Upper lobe of right lung (tissue), 1 donor: ENCODE data around the gene MFN2. TPM values are rescaled to one million over a fixed set of nuclear protein-coding genes. Genes with fewer than 3 reads are reported as not detected.

Experiments
- ATAC-seq: fragments of 200-7000 bp; cut with Tn5 transposase; one replicate; pipeline ENCODE4 v1.9.1; 2020; ENCODE audit warnings: mild to moderate bottlenecking, moderate library complexity
- DNase-seq: peaks from one replicate; pipeline ENCODE4 v3.0.0-alpha.2; 2020
- H3K27ac ChIP-seq: fragments of 200-600 bp; one replicate; pipeline ENCODE4 v1.8.0; 2022
- H3K27me3 ChIP-seq: fragments of 200-600 bp; one replicate; pipeline ENCODE4 v1.8.0; 2022; ENCODE audit warnings: mild to moderate bottlenecking
- H3K36me3 ChIP-seq: fragments of 200-600 bp; one replicate; pipeline ENCODE4 v1.8.0; 2022
- H3K4me1 ChIP-seq: fragments of 200-600 bp; one replicate; pipeline ENCODE4 v1.8.0; 2022
- H3K4me3 ChIP-seq: fragments of 200-600 bp; one replicate; pipeline ENCODE4 v1.8.0; 2022; ENCODE audit warnings: mild to moderate bottlenecking
- H3K9me3 ChIP-seq: fragments of 200-600 bp; one replicate; pipeline ENCODE4 v1.8.0; 2022
- CTCF ChIP-seq: fragments of 200-600 bp; IDR thresholded peaks from one replicate; pipeline ENCODE4 v1.8.0; 2022; ENCODE audit warnings: antibody characterized with exemption
- intact Hi-C: fragments of 100-400 bp; cut with DNase I; formaldehyde crosslinking; loops from one replicate; pipeline ENCODE4 v1.11.0; 2022
- total RNA-seq: library from RNA; stranded (reverse); fragmentation: NEBNext Ultra II Directional; extraction: Animal tissue kit (Norgen Biotek cat#: 25700); gene quantifications from one replicate; pipeline ENCODE4 v1.2.1, GENCODE V29; 2021
- donor health status: DM: no; HTN: yes; CAD: no; lungs with severe emphysema.

MFN2 gene
- total RNA-seq, 1 donor from 2014 or later: 89.9 TPM

GRCh38 chr1:12046749-12047119, 66.5 kb downstream of the MFN2 start:
- no peaks in the 10 kb centered on the region for H3K4me1 ChIP-seq
- no peaks in the 10 kb centered on the region for H3K36me3 ChIP-seq
- intact Hi-C loops: no loop called here
- peaks cover 10% of the 10 kb centered on the region for H3K27me3 ChIP-seq
- no peak overlapping the region for H3K4me3 ChIP-seq
- no peak overlapping the region for H3K27ac ChIP-seq
- peak; percentile 28 for ATAC-seq
- DNase-seq: no peak
- TF ChIP-seq CTCF: no peak
- no peaks in the 10 kb centered on the region for H3K9me3 ChIP-seq

DNA sequence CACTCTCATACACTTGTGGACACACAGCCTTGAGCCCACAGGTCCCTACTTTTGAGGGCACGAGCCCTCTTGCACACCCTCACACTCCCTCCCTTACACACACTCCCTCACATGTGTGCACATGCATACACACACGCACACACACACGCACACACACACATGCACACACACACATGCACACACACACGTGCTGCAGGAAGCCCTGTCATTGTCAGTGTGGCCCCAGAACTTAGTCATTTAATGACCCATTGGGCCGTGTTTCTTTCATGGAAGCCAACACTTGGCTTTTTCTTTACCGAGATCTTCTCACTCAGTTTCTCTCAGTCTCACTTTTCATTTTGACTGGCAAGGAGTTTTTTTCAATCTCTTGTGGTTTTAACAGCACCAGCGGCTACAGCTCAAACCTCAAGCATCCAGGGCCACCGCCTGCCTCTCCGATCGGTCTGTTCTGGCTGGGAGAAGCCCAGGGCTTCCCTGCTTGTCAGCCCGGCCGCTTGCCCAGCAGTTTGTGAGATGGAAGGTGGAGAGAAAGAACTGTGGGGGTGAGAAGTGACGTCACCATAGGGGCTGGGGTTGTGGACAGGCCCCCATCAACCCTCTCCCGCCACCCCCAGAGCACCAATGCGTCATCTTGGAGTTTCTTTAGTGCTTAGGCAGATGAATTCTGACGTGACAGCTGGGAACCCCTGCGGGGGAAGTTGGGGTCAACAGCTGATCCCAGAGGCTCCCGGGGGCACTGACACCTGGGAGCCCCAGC, 67.1 kb downstream of the MFN2 start:
- intact Hi-C loops: no loop called here
- H3K4me1 ChIP-seq: no peaks in the 10 kb centered on the region
- ATAC-seq: no peak
- peaks cover 10% of the 10 kb centered on the region for H3K27me3 ChIP-seq
- H3K27ac ChIP-seq: no peak overlapping the region
- no peak for TF ChIP-seq CTCF
- no peak overlapping the region for H3K4me3 ChIP-seq
- H3K36me3 ChIP-seq: no peaks in the 10 kb centered on the region
- no peak for DNase-seq
- no peaks in the 10 kb centered on the region for H3K9me3 ChIP-seq

- DNase-seq: no peak
Measured at GRCh38 chr1:12048372-12048771, 68.1 kb downstream of the MFN2 start.

DNA sequence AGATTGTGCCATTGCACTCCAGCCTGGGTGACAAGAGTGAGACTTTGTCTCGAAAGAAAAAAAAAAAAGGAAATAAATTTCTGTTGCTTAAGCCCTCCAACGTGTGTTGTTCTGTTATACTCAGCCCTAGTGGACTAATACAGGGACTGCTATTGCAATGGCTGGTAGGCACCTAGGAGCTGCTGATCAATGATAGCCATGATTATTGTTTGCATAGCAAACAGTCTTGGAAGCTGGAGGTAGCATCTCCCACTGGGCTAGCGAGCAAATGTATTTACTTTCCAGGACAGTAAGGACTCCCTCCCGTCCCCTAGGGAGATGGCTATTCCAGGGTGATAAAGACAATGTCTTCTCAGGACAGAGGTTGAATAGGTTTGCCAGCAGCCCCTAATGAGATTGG, 69.4 kb downstream of the MFN2 start:
- Histone ChIP-seq H3K4me3 (no peak overlapping the region), H3K36me3 (no peaks in the 10 kb centered on the region), H3K27me3 (peaks cover 10% of the 10 kb centered on the region), H3K9me3 (no peaks in the 10 kb centered on the region), H3K27ac (no peak overlapping the region), H3K4me1 (no peaks in the 10 kb centered on the region)
- intact Hi-C loops: no loop called here
- DNase-seq: no peak
- TF ChIP-seq CTCF: no peak
- ATAC-seq: no peak

More at GRCh38 chr1:12048372-12048771, 68.1 kb downstream of the MFN2 start:
- intact Hi-C loops: no loop called here
- no peak for ATAC-seq
- H3K27ac ChIP-seq: no peak overlapping the region
- H3K4me3 ChIP-seq: no peak overlapping the region
- no peak for TF ChIP-seq CTCF
- H3K27me3 ChIP-seq: peaks cover 10% of the 10 kb centered on the region
- H3K36me3 ChIP-seq: no peaks in the 10 kb centered on the region
- H3K4me1 ChIP-seq: no peaks in the 10 kb centered on the region
- no peaks in the 10 kb centered on the region for H3K9me3 ChIP-seq

DNA sequence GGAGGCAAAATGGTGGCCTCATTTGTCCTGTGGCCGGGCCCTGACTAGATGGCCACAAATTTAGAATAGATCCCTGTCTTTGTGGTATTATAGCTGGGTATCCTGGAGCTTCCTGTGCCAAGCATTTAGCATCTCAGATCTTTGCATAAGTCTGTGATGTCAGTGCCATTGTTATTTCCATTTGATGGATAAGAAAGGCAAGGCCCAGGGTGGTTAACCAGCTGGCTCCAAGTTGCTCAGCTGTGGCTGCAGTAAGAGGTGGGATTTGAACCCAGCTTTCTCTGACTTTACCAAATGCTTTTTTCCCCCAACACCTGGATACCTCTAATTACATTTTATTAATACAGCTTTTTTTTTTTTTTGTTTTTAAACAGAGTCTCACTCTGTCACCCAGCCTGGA, 71.1 kb downstream of the MFN2 start:
- DNase-seq: no peak
- Histone ChIP-seq H3K4me3 (no peak overlapping the region), H3K9me3 (no peaks in the 10 kb centered on the region), H3K27ac (no peak overlapping the region), H3K36me3 (no peaks in the 10 kb centered on the region), H3K4me1 (no peaks in the 10 kb centered on the region), H3K27me3 (peaks cover 10% of the 10 kb centered on the region)
- intact Hi-C loops: no loop called here
- TF ChIP-seq CTCF: no peak
- ATAC-seq: no peak
